SK-N-SH (cell line): ENCODE results near the gene MINK1. TPM values are rescaled to one million over a fixed set of nuclear protein-coding genes. Genes with fewer than 3 reads are reported as not detected.

Source experiments
- CTCF ChIA-PET: fragments of 300-600, 350-600 bp; formaldehyde crosslinking; extraction: SDS; loops from one replicate; lab custom pipeline; 2021; lab: Yijun Ruan, JAX
- POLR2A ChIA-PET: fragments of 350-600 bp; sonication (Branson Sonifier 250); formaldehyde crosslinking; extraction: SDS; loops from one replicate; lab custom pipeline; 2020; ENCODE audit warnings: antibody characterized with exemption, inconsistent platforms; lab: Yijun Ruan, JAX
- DNase-seq: peaks from one replicate; pipeline ENCODE4 v3.0.0; 2012
- H2AFZ ChIP-seq: fragments of 200-600 bp; sonication (generic); 2 replicates; pipeline ENCODE4 v1.8.1; 2016; ENCODE audit warnings: antibody characterized with exemption, mild to moderate bottlenecking, low read depth
- H3F3A ChIP-seq: fragments of 200-600 bp; sonication (generic); replicated peaks from 2 replicates; pipeline ENCODE3; 2016; ENCODE audit warnings: antibody characterized with exemption, mild to moderate bottlenecking; ENCODE audit not compliant: insufficient read depth
- H3K27ac ChIP-seq, 2 experiments: fragments of 200-500 bp in 1 of 2; fragments of 200-600 bp in 1 of 2; sonication (Bioruptor generic) in 1 of 2; sonication (generic), shearing (Covaris generic) in 1 of 2; 2 replicates each; pipeline versions ENCODE4 v1.5.1 to v1.6.1; 2014 to 2016; ENCODE audit warnings: low read depth in 2 of 2, inconsistent platforms in 1 of 2, low read length in 1 of 2, mild to moderate bottlenecking in 1 of 2, mixed read lengths in 1 of 2
- H3K27me3 ChIP-seq: fragments of 200-600 bp; sonication (generic), shearing (Covaris generic); 2 replicates; pipeline ENCODE4 v1.6.1; 2016; ENCODE audit warnings: mixed run types; ENCODE audit not compliant: insufficient read depth
- H3K36me3 ChIP-seq, 2 experiments: fragments of 200-500 bp in 1 of 2; fragments of 200-600 bp in 1 of 2; sonication (Bioruptor generic) in 1 of 2; sonication (generic) in 1 of 2; replicated peaks in 1 of 2; 2 replicates each; pipeline versions ENCODE3 to v1.5.1; 2014 to 2016; ENCODE audit warnings: low read length in 1 of 2, mild to moderate bottlenecking in 1 of 2; ENCODE audit not compliant: insufficient read depth in 2 of 2, control insufficient read depth in 1 of 2
- H3K4me1 ChIP-seq, 2 experiments: fragments of 200-500 bp in 1 of 2; fragments of 200-600 bp in 1 of 2; sonication (Bioruptor generic) in 1 of 2; sonication (generic), shearing (Covaris generic) in 1 of 2; 2 replicates each; pipeline versions ENCODE4 v1.5.1 to v1.6.1; 2014 to 2016; ENCODE audit warnings: low read depth in 1 of 2, low read length in 1 of 2, mixed run types in 1 of 2; ENCODE audit not compliant: insufficient read depth in 2 of 2, control insufficient read depth in 1 of 2
- H3K4me2 ChIP-seq: fragments of 200-600 bp; sonication (generic), shearing (Covaris generic); 2 replicates; pipeline ENCODE4 v1.6.1; 2017; ENCODE audit warnings: mixed run types
- H3K4me3 ChIP-seq, 2 experiments: fragments of 200-500 bp in 1 of 2; fragments of 200-600 bp in 1 of 2; sonication (Bioruptor generic) in 1 of 2; sonication (generic), shearing (Covaris generic) in 1 of 2; 2 replicates each; pipeline versions ENCODE4 v1.5.1 to v1.8.1; 2014 to 2016; ENCODE audit warnings: low read depth in 2 of 2, inconsistent platforms in 1 of 2, low read length in 1 of 2, mild to moderate bottlenecking in 1 of 2, mixed read lengths in 1 of 2, moderate library complexity in 1 of 2
- H3K79me2 ChIP-seq: fragments of 200-600 bp; sonication (generic); 2 replicates; pipeline ENCODE4 v1.8.1; 2017; ENCODE audit warnings: mild to moderate bottlenecking; ENCODE audit not compliant: insufficient read depth
- H3K9ac ChIP-seq: fragments of 200-600 bp; sonication (generic); 2 replicates; pipeline ENCODE4 v1.6.1; 2017; ENCODE audit warnings: mixed run types
- H3K9me2 ChIP-seq: fragments of 200-600 bp; sonication (generic); 2 replicates; pipeline ENCODE4 v1.6.1; 2017; ENCODE audit warnings: mixed run types
- H3K9me3 ChIP-seq: fragments of 200-600 bp; sonication (generic); 2 replicates; pipeline ENCODE4 v1.6.1; 2017; ENCODE audit warnings: mixed run types, mild to moderate bottlenecking, moderate library complexity
- H4K20me1 ChIP-seq: fragments of 200-600 bp; sonication (generic); 2 replicates; pipeline ENCODE4 v1.6.1; 2017; ENCODE audit warnings: mild to moderate bottlenecking, mixed run types; ENCODE audit not compliant: insufficient read depth
- CHD2 ChIP-seq: fragments of 150-350 bp; IDR thresholded peaks from 2 replicates; pipeline ENCODE4 v1.6.1; 2018; ENCODE audit warnings: low read length; ENCODE audit not compliant: partially characterized antibody
- CTCF ChIP-seq: fragments of 200-600 bp; sonication (generic); IDR thresholded peaks from 2 replicates; pipeline ENCODE4 v1.6.1; 2017; ENCODE audit warnings: antibody characterized with exemption, mild to moderate bottlenecking, moderate library complexity
- FOSL2 ChIP-seq: IDR thresholded peaks from 2 replicates; pipeline ENCODE4 v1.4.0; 2012; ENCODE audit warnings: low read depth, mild to moderate bottlenecking, moderate library complexity, borderline replicate concordance
- FOXM1 ChIP-seq: IDR thresholded peaks from 2 replicates; pipeline ENCODE4 v1.4.0; 2012; ENCODE audit warnings: low read depth, mild to moderate bottlenecking
- JUND ChIP-seq: IDR thresholded peaks from 2 replicates; pipeline ENCODE4 v1.4.0; 2012
- MEF2A ChIP-seq: IDR thresholded peaks from 2 replicates; pipeline ENCODE4 v1.4.0; 2012; ENCODE audit warnings: low read depth, borderline replicate concordance
- MXI1 ChIP-seq: IDR thresholded peaks from 2 replicates; pipeline ENCODE4 v1.6.1; 2012; ENCODE audit warnings: mild to moderate bottlenecking, low read depth, low read length, improper control_type of control experiment
- RFX5 ChIP-seq: IDR thresholded peaks from 2 replicates; pipeline ENCODE4 v1.6.1; 2012; ENCODE audit warnings: mild to moderate bottlenecking, improper control_type of control experiment, low read length
- SIN3A ChIP-seq: IDR thresholded peaks from 2 replicates; pipeline ENCODE4 v1.6.1; 2012; ENCODE audit warnings: low read depth, mild to moderate bottlenecking, low read length, moderate library complexity, borderline replicate concordance
- TAF1 ChIP-seq: IDR thresholded peaks from 2 replicates; pipeline ENCODE4 v1.6.1; 2012; ENCODE audit warnings: low read depth, mild to moderate bottlenecking, low read length, moderate library complexity, borderline replicate concordance
- TCF12 ChIP-seq: IDR thresholded peaks from 2 replicates; pipeline ENCODE4 v1.4.0; 2012
- TEAD4 ChIP-seq: IDR thresholded peaks from 2 replicates; pipeline ENCODE4 v1.4.0; 2012; ENCODE audit warnings: mild to moderate bottlenecking, borderline replicate concordance; ENCODE audit not compliant: insufficient read depth
- ZBTB33 ChIP-seq: IDR thresholded peaks from 2 replicates; pipeline ENCODE4 v1.4.0; 2012; ENCODE audit warnings: low read depth, borderline replicate concordance
- WGBS: methylation state at CpG from one replicate; pipeline ENCODE4 v1.1.6; 2017; ENCODE audit warnings: low lambda C conversion rate; 5-methylcytosine and 5-hydroxymethylcytosine counted together
- polyA plus RNA-seq, 3 experiments: library from polyadenylated mRNA; depleted of rRNA; stranded (reverse); fragments of >200 nt; gene quantifications; 2 replicates each; pipeline ENCODE4 v1.2.3, GENCODE V29; 2012

Gene MINK1
- polyA plus RNA-seq, 1 of the 3 experiments (the other 2 are of a cell fraction) = 64.7 TPM

GRCh38 chr17:4896332-4897197, 63.4 kb downstream of the MINK1 start:
- H3K27me3 ChIP-seq = no peaks in the 10 kb centered on the region
- no peaks in the 10 kb centered on the region for H4K20me1 ChIP-seq
- H3K4me3 ChIP-seq = no peak overlapping the region
- CTCF ChIA-PET = interaction anchor here (1.0 to 1.9 kb wide), 2 partner anchors 12 to 20 kb away, joined by 4 to 8 read pairs; no protein-coding TSS in a partner anchor
- H3K36me3 ChIP-seq = peaks cover 0 to 50% of the 10 kb centered on the region in 2 experiments
- no peak overlapping the region for H2AFZ ChIP-seq
- H3K9me3 ChIP-seq = no peaks in the 10 kb centered on the region
- H3K79me2 ChIP-seq = no peaks in the 10 kb centered on the region
- WGBS = 97% methylated on average over 12 of the region's 27 CpGs
- no peaks in the 10 kb centered on the region for H3F3A ChIP-seq
- H3K9me2 ChIP-seq = no peaks in the 10 kb centered on the region
- H3K4me2 ChIP-seq = no peak overlapping the region
- H3K4me1 ChIP-seq = no peaks in the 10 kb centered on the region
- no peak for TF ChIP-seq MXI1
- TF ChIP-seq, all 33 proteins: peak for 0
- no peak overlapping the region for H3K27ac ChIP-seq
- H3K9ac ChIP-seq = no peak overlapping the region
- POLR2A ChIA-PET = no interaction called here
- DNase-seq = no peak

GRCh38 chr17:4897198-4897687, 64.1 kb downstream of the MINK1 start:
- H3K4me3 ChIP-seq = no peak overlapping the region
- no peak overlapping the region for H3K9ac ChIP-seq
- no peaks in the 10 kb centered on the region for H3K9me3 ChIP-seq
- no peaks in the 10 kb centered on the region for H3K79me2 ChIP-seq
- no peak overlapping the region for H3K4me2 ChIP-seq
- no peaks in the 10 kb centered on the region for H3F3A ChIP-seq
- no peaks in the 10 kb centered on the region for H3K27me3 ChIP-seq
- H3K27ac ChIP-seq = no peak overlapping the region
- TF ChIP-seq ZBTB33 (no peak), TEAD4 (no peak), JUND (no peak), FOXM1 (no peak), RFX5 (no peak), MXI1 (no peak), FOSL2 (no peak), TCF12 (no peak), TAF1 (no peak), CTCF (no peak), CHD2 (no peak), SIN3A (no peak), MEF2A (no peak)
- ChIA-PET POLR2A (no interaction called here), CTCF (interaction anchor here (1.0 to 1.9 kb wide), 2 partner anchors 11 to 20 kb away, joined by 4 to 8 read pairs; no protein-coding TSS in a partner anchor)
- H3K4me1 ChIP-seq = no peaks in the 10 kb centered on the region
- no peaks in the 10 kb centered on the region for H4K20me1 ChIP-seq
- no peak overlapping the region for H2AFZ ChIP-seq
- WGBS = 91% methylated on average over 10 of the region's 10 CpGs
- H3K9me2 ChIP-seq = no peaks in the 10 kb centered on the region
- H3K36me3 ChIP-seq = peaks cover 0 to 48% of the 10 kb centered on the region in 2 experiments
- DNase-seq = no peak
